LNCaP clone FGC (cell line): Measurements from ENCODE around the gene PLEKHM2.

Experiments
- DNase-seq: peaks from one replicate; pipeline ENCODE4 v3.0.0-alpha.2; 2011; ENCODE audit warnings: low read depth
- H3K4me3 ChIP-seq: 2 replicates; pipeline ENCODE4 v1.5.1; 2011; ENCODE audit warnings: mild to moderate bottlenecking, low read depth, low read length, control low read depth
- TF ChIP-seq, protein P1 (sequence below): IDR thresholded peaks from 2 replicates; pipeline ENCODE4 v1.5.1; 2012; ENCODE audit warnings: mild to moderate bottlenecking; ENCODE audit not compliant: control insufficient read depth, insufficient read depth; ENCODE audit errors: extremely low read depth

PLEKHM2 gene

GRCh38 chr1:15771836-15772515 is 87.9 kb downstream of the PLEKHM2 start:
- H3K4me3 ChIP-seq = no peak overlapping the region
- TF ChIP-seq, protein P1, sequence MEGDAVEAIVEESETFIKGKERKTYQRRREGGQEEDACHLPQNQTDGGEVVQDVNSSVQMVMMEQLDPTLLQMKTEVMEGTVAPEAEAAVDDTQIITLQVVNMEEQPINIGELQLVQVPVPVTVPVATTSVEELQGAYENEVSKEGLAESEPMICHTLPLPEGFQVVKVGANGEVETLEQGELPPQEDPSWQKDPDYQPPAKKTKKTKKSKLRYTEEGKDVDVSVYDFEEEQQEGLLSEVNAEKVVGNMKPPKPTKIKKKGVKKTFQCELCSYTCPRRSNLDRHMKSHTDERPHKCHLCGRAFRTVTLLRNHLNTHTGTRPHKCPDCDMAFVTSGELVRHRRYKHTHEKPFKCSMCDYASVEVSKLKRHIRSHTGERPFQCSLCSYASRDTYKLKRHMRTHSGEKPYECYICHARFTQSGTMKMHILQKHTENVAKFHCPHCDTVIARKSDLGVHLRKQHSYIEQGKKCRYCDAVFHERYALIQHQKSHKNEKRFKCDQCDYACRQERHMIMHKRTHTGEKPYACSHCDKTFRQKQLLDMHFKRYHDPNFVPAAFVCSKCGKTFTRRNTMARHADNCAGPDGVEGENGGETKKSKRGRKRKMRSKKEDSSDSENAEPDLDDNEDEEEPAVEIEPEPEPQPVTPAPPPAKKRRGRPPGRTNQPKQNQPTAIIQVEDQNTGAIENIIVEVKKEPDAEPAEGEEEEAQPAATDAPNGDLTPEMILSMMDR = no peak
- DNase-seq = no peak

DNA sequence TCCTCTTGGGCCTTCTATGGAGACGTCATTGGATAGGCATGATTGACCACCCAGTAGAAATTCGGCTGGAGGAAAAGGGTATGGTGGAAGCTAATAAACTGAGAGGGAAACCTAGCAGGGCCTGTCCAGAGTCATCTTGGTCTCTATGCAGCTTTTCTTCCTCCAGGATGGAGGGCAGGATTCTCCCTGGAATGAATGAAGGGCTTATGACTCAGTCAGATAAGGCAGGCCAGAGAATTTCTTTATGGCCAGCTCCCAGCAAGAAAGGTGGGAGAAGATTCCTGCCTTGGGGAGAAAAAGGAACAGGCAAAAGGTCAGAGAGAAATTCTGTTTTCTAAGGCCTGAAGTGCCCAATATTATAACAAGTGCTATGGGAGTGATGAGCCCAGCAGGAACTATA is 91.6 kb downstream of the PLEKHM2 start:
- TF ChIP-seq, protein P1 = no peak
- DNase-seq = no peak
- H3K4me3 ChIP-seq = no peak overlapping the region

DNA sequence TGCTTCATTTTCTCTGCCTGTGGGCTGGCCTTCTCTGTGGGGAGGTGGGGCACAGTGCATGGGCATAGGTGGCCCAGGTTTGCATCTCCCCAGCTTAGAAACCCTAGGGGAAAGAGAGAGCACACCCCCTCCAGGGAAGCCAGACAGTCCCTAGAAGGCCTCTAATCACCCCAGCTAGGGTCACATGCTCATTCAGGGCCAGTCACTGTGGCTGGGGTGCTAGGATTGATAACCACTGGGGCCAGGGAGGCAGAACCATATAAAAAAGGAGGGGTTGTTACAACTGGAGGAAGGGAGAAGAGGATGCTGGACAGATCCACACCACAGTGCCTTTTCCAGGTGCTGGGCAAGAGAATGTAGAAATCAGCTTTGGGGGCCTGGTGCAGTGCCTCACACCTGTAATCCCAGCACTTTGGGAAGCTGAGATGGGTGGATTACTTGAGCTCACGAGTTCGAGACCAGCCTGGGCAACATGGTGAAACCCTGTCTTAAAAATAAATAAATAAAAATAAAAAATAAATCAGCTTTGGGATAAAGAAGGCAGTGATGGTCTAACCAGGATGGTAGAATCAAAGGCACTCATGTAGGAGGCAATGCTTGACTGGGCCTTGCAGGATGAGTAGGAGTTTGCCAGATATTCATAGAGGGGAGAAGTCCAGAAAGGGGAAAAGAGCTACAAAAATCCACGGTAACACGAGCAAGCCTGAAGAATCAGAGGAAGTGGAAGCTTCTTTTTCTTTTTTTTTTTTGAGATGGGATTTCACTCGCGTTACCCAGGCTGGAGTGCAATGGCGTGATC is 94.0 kb downstream of the PLEKHM2 start:
- TF ChIP-seq, protein P1 = no peak

More for the DNA sequence above, 94.0 kb downstream of the PLEKHM2 start:
- no peak for DNase-seq
- H3K4me3 ChIP-seq = no peak overlapping the region
